GM23248 (cell line): ENCODE data around the gene DPYD. TPM values are rescaled to one million over a fixed set of nuclear protein-coding genes. Genes with fewer than 3 reads are reported as not detected.

ENCODE experiments used
- DNase-seq: peaks from one replicate; pipeline ENCODE4 v3.0.0-alpha.2; 2015
- H2AFZ ChIP-seq: fragments of 200-600 bp; sonication (generic); 2 replicates; pipeline ENCODE4 v1.6.1; 2016; ENCODE audit warnings: antibody characterized with exemption
- H3F3A ChIP-seq: fragments of 200-600 bp; sonication (generic); 2 replicates; pipeline ENCODE4 v1.6.1; 2016; ENCODE audit warnings: mild to moderate bottlenecking, antibody characterized with exemption, mixed run types; ENCODE audit not compliant: insufficient read depth
- H3K27ac ChIP-seq: fragments of 200-600 bp; sonication (generic); 2 replicates; pipeline ENCODE4 v1.5.1; 2016; ENCODE audit warnings: mild to moderate bottlenecking
- H3K27me3 ChIP-seq: fragments of 200-600 bp; sonication (generic); replicated peaks from 2 replicates; pipeline ENCODE4 v1.6.1; 2016; ENCODE audit warnings: mild to moderate bottlenecking; ENCODE audit not compliant: insufficient read depth
- H3K36me3 ChIP-seq: fragments of 200-600 bp; sonication (generic); 2 replicates; pipeline ENCODE4 v1.6.1; 2016; ENCODE audit warnings: low read depth, mild to moderate bottlenecking
- H3K4me1 ChIP-seq: fragments of 200-600 bp; sonication (generic); 2 replicates; pipeline ENCODE4 v1.6.1; 2016; ENCODE audit warnings: mild to moderate bottlenecking; ENCODE audit not compliant: insufficient read depth
- H3K4me2 ChIP-seq: fragments of 200-600 bp; sonication (generic); one replicate; pipeline ENCODE4 v1.6.1; 2016; ENCODE audit warnings: mild to moderate bottlenecking; ENCODE audit not compliant: unreplicated experiment
- H3K4me3 ChIP-seq: fragments of 200-600 bp; sonication (generic); 2 replicates; pipeline ENCODE4 v1.5.1; 2016; ENCODE audit warnings: mild to moderate bottlenecking
- H3K79me2 ChIP-seq: fragments of 200-600 bp; sonication (generic); 2 replicates; pipeline ENCODE4 v1.6.1; 2016; ENCODE audit warnings: mild to moderate bottlenecking; ENCODE audit not compliant: insufficient read depth
- H3K9ac ChIP-seq: fragments of 200-600 bp; sonication (generic); 2 replicates; pipeline ENCODE4 v1.6.1; 2016; ENCODE audit warnings: mild to moderate bottlenecking
- H3K9me2 ChIP-seq: fragments of 200-600 bp; sonication (generic); 2 replicates; pipeline ENCODE4 v1.6.1; 2016; ENCODE audit warnings: mixed run types, mild to moderate bottlenecking, moderate library complexity; ENCODE audit not compliant: insufficient read depth
- H3K9me3 ChIP-seq: fragments of 200-600 bp; sonication (generic); one replicate; pipeline ENCODE4 v1.6.1; 2017; ENCODE audit warnings: low read depth
- H4K20me1 ChIP-seq: fragments of 200-600 bp; sonication (generic); 2 replicates; pipeline ENCODE4 v1.6.0; 2016; ENCODE audit not compliant: insufficient read depth
- EZH2 ChIP-seq: fragments of 200-600 bp; sonication (generic); IDR thresholded peaks from 2 replicates; pipeline ENCODE4 v1.6.1; 2018; ENCODE audit warnings: antibody characterized with exemption, mild to moderate bottlenecking; ENCODE audit not compliant: insufficient read depth, poor library complexity, severe bottlenecking
- EZH2phosphoT487 ChIP-seq: fragments of 200-600 bp; sonication (generic); IDR thresholded peaks from 2 replicates; pipeline ENCODE4 v1.6.1; 2018; ENCODE audit warnings: antibody characterized with exemption, moderate library complexity, mild to moderate bottlenecking, low read depth; ENCODE audit not compliant: insufficient read depth
- WGBS, 2 experiments: methylation state at CpG; one replicate each; pipeline ENCODE4 v1.1.6; 2015 to 2017; ENCODE audit warnings: low lambda C conversion rate in 2 of 2, low coverage in 1 of 2; ENCODE audit errors: missing lambda C conversion rate in 2 of 2; 5-methylcytosine and 5-hydroxymethylcytosine counted together
- in situ Hi-C: fragments of 300-500 bp; cut with MboI; formaldehyde crosslinking; loops from 2 replicates; pipeline ENCODE4 v1.15.0; 2020
- polyA plus RNA-seq: library from polyadenylated mRNA; unstranded; fragments of >200 nt; fragmentation: Nextera tagmentation; extraction: Ambion mirVana; gene quantifications from 2 replicates; pipeline ENCODE4 v1.2.1, GENCODE V29; 2016
- total RNA-seq: library from RNA; depleted of rRNA; stranded (reverse); fragments of >200 nt; shearing (Covaris generic); gene quantifications from 2 replicates; pipeline ENCODE4 v1.2.3, GENCODE V29; 2014

DPYD gene
- total and polyA plus RNA-seq, 2 experiments from 2014 or later: 38.4 to 70.7 TPM

- Histone ChIP-seq H3F3A (no peaks in the 10 kb centered on the region), H3K9me3 (no peaks in the 10 kb centered on the region), H4K20me1 (no peaks in the 10 kb centered on the region), H3K9me2 (no peaks in the 10 kb centered on the region), H3K79me2 (no peaks in the 10 kb centered on the region), H3K4me3 (no peak overlapping the region), H3K27ac (no peak overlapping the region), H3K36me3 (no peaks in the 10 kb centered on the region), H3K4me1 (peaks cover 12% of the 10 kb centered on the region; the same call in 1 of the 2 replicates), H3K9ac (no peak overlapping the region), H2AFZ (no peak overlapping the region), H3K4me2 (no peak overlapping the region), H3K27me3 (no peaks in the 10 kb centered on the region)
- WGBS, 2 experiments: 95 to 100% methylated on average over 1 of the region's 1 CpG
- no peak for DNase-seq
- in situ Hi-C loops: no loop called here
- TF ChIP-seq EZH2: no peak
- TF ChIP-seq EZH2phosphoT487: no peak
Measured at GRCh38 chr1:97372531-97372930, 548.3 kb downstream of the DPYD start.

DNA sequence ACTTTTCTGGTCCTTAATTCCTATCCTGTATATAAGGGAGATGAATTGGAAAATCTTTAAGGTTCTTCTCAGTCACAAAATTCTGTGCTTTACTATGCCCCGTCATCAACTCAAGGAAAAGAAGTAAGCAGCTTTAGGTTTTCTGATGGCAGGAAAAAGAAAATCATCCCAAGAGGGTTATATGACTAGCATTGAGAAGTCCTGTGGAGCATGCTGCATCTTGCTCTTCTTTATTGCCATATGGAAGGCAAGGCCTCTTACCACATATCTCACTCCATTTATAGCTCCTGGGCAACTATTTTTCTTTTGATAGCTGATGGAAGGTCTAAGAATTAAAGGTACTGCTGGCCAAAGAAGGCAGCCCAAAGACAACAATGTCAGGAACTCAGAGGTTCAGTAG is 552.5 kb downstream of the DPYD start:
- no peak for DNase-seq
- Histone ChIP-seq H3K36me3 (no peaks in the 10 kb centered on the region), H4K20me1 (no peaks in the 10 kb centered on the region), H3K4me3 (no peak overlapping the region), H3K27me3 (no peaks in the 10 kb centered on the region), H3K9ac (no peak overlapping the region), H3K9me2 (no peaks in the 10 kb centered on the region), H2AFZ (no peak overlapping the region), H3K79me2 (no peaks in the 10 kb centered on the region), H3K27ac (no peak overlapping the region), H3K4me1 (peaks cover 12% of the 10 kb centered on the region), H3F3A (peaks cover 16% of the 10 kb centered on the region; the same call in 1 of the 2 replicates), H3K4me2 (no peak overlapping the region), H3K9me3 (no peaks in the 10 kb centered on the region)
- in situ Hi-C loops: no loop called here
- TF ChIP-seq EZH2phosphoT487: no peak
- 90 to 94% methylated on average over 1 of the region's 1 CpG for WGBS, 2 experiments

GRCh38 chr1:97366984-97367383 is 553.9 kb downstream of the DPYD start:
- Histone ChIP-seq H3K4me3 (no peak overlapping the region), H2AFZ (no peak overlapping the region)

DNA sequence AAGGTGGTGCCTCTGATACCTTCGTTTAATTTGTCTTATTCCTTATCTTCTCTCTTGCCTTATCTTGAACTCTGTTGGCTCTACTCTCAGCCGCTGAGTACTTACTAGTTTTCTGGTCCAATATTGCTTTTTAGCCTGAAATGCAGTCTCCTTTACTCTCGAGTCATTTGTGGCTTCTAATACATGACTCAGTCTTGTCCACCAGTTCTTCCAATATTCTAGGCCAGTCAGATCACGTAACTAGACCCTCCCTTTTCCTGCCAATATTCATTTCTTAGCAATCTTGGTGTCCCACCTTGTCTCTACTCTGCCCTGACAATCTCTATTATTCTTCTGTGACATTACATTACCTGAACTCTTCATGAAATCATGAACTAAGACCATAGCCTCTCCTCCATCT is 555.8 kb downstream of the DPYD start:
- TF ChIP-seq EZH2 (no peak), EZH2phosphoT487 (no peak)
- no peak overlapping the region for H3K9ac ChIP-seq
- no peaks in the 10 kb centered on the region for H3K27me3 ChIP-seq
- no peaks in the 10 kb centered on the region for H3K9me3 ChIP-seq
- peaks cover 12% of the 10 kb centered on the region for H3K4me1 ChIP-seq
- H3K4me2 ChIP-seq: no peak overlapping the region
- no peak overlapping the region for H3K27ac ChIP-seq
- H3K4me3 ChIP-seq: no peak overlapping the region
- no peak overlapping the region for H2AFZ ChIP-seq
- H4K20me1 ChIP-seq: no peaks in the 10 kb centered on the region
- in situ Hi-C loops: no loop called here
- H3K36me3 ChIP-seq: no peaks in the 10 kb centered on the region
- 57 to 75% methylated on average over 4 of the region's 4 CpGs for WGBS, 2 experiments
- DNase-seq: peak; percentile 35
- H3K79me2 ChIP-seq: no peaks in the 10 kb centered on the region
- H3K9me2 ChIP-seq: no peaks in the 10 kb centered on the region
- peaks cover 16% of the 10 kb centered on the region; the same call in 1 of the 2 replicates for H3F3A ChIP-seq

More at GRCh38 chr1:97366984-97367383, 553.9 kb downstream of the DPYD start:
- Histone ChIP-seq H3K9me2 (no peaks in the 10 kb centered on the region), H3K27ac (no peak overlapping the region), H3K9me3 (no peaks in the 10 kb centered on the region), H4K20me1 (no peaks in the 10 kb centered on the region), H3F3A (peaks cover 16% of the 10 kb centered on the region; the same call in 1 of the 2 replicates), H3K4me1 (peaks cover 12% of the 10 kb centered on the region), H3K9ac (no peak overlapping the region), H3K79me2 (no peaks in the 10 kb centered on the region), H3K36me3 (no peaks in the 10 kb centered on the region), H3K27me3 (no peaks in the 10 kb centered on the region), H3K4me2 (no peak overlapping the region)
- TF ChIP-seq EZH2phosphoT487 (no peak), EZH2 (no peak)
- no peak for DNase-seq
- WGBS, 2 experiments: 46 to 47% methylated on average over 3 of the region's 3 CpGs
- in situ Hi-C loops: no loop called here

DNA sequence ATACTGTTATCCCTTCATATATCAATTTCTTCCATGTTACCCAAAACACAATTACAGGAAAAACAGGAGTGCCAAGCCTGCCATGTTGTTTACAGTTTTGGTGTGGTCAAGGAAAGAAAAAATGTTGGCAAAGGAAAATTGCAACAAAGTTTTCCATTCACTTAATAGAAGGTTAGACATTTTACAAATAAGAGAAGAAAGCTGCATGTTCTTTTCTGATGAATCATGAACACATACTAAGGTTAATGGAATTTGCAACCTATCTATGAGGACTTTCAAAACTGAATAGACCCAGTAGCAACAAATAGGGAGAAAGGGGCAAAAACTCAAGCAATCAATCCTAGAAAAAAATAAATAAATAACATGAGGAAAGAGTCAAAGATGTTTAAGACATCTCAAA is 556.7 kb downstream of the DPYD start:
- DNase-seq: peak; percentile 77
- H3K36me3 ChIP-seq: no peaks in the 10 kb centered on the region
- H2AFZ ChIP-seq: no peak overlapping the region
- TF ChIP-seq EZH2 (no peak), EZH2phosphoT487 (no peak)
- no peaks in the 10 kb centered on the region for H3K9me3 ChIP-seq
- H3K27me3 ChIP-seq: no peaks in the 10 kb centered on the region
- no peak overlapping the region for H3K4me3 ChIP-seq
- no peaks in the 10 kb centered on the region for H4K20me1 ChIP-seq
- no peaks in the 10 kb centered on the region for H3K9me2 ChIP-seq
- H3K4me2 ChIP-seq: no peak overlapping the region
- H3F3A ChIP-seq: peaks cover 16% of the 10 kb centered on the region; the same call in 1 of the 2 replicates
- no peak overlapping the region for H3K9ac ChIP-seq
- H3K79me2 ChIP-seq: no peaks in the 10 kb centered on the region
- peaks cover 12% of the 10 kb centered on the region for H3K4me1 ChIP-seq
- in situ Hi-C loops: no loop called here
- no peak overlapping the region for H3K27ac ChIP-seq
